HG03097 (cell line): Measurements from ENCODE around the gene GMCL1.
"Not testable (repeated sequence)": the region's sequence is repeated elsewhere in the genome, so short reads cannot be mapped to it uniquely, and the experiment has no call there.

Experiments used
- ATAC-seq: cut with Tn5 transposase; IDR thresholded peaks from one replicate; pipeline ENCODE4 v1.9.1; 2021; ENCODE audit not compliant: unreplicated experiment, low FRiP score

Gene GMCL1

DNA sequence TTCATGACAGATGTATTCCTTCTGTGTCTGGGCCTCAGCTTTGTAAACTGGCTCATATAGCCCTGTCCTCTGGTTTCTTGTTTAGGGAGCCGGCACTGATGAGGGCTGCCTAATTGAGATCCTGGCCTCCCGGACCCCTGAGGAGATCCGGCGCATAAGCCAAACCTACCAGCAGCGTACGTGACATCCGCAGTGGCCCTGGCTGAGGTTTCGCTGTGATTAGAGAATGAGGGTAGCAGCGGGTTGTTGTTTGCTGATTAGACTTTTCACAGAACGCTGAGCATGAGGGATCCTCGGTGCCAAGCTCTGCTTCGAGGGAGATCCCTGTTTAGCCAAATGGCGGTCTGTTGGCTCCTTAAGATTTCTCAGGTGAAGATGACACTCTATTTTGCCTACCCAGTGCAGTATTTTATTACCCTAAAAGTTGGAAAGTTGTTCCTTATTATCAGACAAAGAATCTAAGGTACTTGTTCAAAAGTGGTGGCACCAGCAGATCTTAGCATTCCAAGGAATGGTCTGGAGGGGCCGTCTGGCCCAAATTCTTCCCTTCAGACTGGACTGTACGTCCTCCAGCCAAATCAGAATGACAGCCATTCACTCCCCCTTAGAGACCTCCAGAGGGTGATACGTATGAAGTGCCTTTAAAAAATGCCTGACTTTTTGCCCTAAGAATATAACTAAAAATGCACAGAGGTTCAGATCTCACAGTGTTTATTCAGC, 21.5 kb upstream of the GMCL1 start:
- no peak for ATAC-seq

GRCh38 chr2:69810550-69810949, 18.9 kb upstream of the GMCL1 start:
- ATAC-seq, result no peak

DNA sequence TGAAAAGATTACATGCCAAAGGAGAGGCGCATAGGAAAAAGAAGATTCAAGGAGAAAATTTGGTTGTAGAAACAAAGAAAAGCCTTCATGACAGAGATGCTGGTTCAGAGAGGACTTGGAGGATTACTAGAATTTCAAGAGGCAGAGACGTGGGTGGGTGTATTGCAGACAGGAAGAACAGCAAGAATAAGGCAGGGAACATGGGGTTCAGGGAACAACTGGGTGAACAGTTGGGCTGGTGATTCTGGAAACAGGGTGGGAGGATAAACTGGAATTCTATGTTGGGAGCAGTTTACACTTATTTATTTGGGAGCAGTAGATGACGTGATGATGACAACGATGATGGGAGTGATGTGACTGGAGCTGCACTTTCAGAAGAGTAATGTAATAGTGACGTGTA, 18.4 kb upstream of the GMCL1 start:
- ATAC-seq, result no peak

GRCh38 chr2:69811591-69811990, 17.9 kb upstream of the GMCL1 start:
- ATAC-seq, result no peak

GRCh38 chr2:69815717-69816116, 13.7 kb upstream of the GMCL1 start:
- ATAC-seq, result no peak

DNA sequence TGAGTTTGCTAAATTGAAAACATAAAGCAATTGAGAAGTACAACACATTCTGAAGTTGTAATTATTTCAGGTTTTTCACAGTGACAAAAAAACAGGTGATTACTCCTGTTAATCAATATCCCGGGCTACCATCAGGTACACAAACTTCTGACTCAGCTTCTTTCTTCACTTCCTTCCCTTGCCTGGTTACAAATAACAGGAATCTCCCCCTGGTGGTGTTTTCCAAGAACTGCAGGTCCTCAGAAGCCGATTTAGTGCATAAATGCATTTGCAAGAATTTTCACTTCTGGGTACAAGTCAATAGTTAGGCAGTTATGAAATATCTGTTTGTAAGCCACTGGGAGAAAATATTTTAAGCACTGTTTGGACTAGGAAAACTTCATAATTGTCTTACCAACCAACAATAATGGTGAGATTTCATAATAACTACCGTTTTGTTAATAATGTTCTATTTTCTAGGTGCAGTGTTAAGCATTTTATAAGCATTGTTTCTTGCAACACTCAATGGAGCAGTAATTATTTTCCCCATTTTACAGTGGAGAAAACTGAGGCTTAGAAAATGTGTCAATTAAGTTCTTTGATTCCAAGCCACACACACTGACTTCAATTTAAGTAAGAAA, 12.4 kb upstream of the GMCL1 start:
- ATAC-seq, result peak; percentile 47

DNA sequence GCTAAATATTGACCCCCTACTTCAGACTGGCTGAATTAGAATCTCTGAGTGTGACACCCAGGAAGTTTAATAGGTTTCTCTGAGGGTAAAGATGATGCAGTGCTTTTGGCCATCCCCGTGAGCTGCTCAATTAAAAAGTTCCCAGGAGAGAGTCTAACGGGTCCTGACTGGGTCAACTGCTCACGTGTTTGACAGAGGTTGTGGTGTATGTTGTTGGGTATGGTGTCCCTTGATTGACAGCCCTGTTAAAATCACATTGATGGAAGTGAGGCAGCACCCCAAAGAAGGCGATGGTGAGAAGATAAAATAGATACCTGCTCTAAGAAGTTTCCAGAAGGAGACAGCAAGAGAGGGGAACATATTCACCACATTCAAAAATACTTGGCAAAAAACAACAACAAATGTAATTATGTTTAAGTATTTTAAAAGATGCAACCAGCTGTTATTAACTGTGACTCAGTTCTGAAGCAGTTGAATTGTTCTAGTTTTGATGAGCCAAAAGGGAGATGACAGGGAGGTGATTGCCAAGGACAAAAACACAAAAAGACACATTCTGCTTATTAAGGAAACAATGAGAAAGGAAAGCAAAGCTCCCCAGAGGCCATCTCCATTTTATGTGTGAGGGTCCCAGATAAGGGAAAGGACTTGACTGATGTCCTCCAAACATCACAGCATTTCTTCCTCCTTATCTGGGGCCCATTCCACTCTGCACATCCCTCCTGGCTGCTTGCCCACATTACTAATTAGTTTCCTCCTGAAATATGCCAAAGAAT, 11.5 kb upstream of the GMCL1 start:
- ATAC-seq, result no peak

GRCh38 chr2:69827796-69828540, 1.5 kb upstream of the GMCL1 start:
- no peak for ATAC-seq

GRCh38 chr2:69828938-69829255, 563 bp upstream of the GMCL1 start:
- peak; percentile 2 for ATAC-seq

- ATAC-seq, result peak; percentile 22
These were observed 815 bp downstream of the GMCL1 start for GRCh38 chr2:69830045-69830905.

- not testable (repeated sequence) for ATAC-seq
These were observed 1.4 kb downstream of the GMCL1 start for GRCh38 chr2:69830906-69831241.

DNA sequence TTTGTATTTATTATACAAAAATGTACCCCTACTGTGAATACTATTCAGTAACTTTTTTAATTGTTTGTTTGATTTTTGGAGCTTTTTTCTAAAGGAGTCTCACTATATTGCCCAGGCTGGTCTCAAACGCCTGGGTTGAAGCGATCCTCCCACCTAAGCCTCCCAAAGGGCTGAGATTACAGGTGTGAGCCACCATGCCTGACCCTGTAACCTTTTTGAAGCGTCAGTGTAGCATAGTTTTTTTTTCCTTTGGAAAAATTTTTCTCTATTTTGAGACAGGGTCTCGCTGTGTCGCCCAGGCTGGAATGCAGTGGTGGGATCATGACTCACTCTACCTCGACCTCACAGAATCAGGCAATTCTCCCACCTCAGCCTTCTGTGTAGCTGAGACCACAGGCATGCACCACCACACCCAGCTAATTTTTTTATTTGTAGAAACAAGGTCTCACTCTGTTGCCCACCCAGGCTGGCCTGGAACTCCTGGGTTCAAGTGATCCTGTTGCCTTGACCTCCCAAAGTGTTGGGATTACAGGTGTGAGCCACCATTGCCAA, 2.0 kb downstream of the GMCL1 start:
- no peak for ATAC-seq

DNA sequence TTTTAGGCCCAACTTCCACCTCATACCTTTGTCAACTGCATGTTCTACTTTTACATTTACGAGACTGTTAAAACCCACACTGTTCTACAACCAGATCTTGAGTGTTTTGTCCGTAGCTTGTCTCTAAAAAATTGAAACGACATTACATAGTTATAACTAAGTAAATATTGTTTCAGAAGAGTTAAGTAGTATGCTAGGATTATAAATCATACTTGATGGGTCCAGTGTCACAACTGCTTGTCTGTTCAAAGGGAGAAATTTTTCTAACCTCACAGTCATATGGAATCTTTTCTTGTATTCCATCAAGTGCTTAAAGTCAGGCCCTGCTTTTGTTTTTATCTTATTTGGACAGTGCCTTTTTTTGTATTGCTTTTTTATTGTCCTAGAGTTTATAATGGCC, 4.3 kb downstream of the GMCL1 start:
- no peak for ATAC-seq

GRCh38 chr2:69835666-69836065, 6.2 kb downstream of the GMCL1 start:
- ATAC-seq, result no peak

DNA sequence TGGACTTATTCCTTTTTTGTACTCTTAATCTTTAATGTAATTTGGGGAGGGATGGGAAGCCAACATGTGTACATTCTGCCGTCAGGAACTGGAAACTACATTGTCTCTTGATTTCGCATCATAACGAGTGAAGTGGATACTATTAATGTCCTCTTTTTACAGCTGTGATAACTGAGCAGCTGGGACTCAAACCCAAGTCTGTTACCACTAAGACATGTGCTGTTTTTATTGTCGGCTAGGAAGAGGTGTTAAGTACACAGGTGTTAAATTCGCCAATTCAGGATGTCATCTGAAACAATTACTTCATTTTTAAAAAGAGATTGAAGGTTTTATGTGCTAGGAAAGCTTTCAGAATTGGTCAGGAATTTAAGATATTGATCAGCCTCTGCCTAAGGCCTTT, 6.9 kb downstream of the GMCL1 start:
- no peak for ATAC-seq

GRCh38 chr2:69837533-69837932, 8.1 kb downstream of the GMCL1 start:
- no peak for ATAC-seq

- ATAC-seq, result no peak
These were observed 14.5 kb downstream of the GMCL1 start for GRCh38 chr2:69843993-69844392.

GRCh38 chr2:69844560-69844959, 15.1 kb downstream of the GMCL1 start:
- ATAC-seq, result no peak

DNA sequence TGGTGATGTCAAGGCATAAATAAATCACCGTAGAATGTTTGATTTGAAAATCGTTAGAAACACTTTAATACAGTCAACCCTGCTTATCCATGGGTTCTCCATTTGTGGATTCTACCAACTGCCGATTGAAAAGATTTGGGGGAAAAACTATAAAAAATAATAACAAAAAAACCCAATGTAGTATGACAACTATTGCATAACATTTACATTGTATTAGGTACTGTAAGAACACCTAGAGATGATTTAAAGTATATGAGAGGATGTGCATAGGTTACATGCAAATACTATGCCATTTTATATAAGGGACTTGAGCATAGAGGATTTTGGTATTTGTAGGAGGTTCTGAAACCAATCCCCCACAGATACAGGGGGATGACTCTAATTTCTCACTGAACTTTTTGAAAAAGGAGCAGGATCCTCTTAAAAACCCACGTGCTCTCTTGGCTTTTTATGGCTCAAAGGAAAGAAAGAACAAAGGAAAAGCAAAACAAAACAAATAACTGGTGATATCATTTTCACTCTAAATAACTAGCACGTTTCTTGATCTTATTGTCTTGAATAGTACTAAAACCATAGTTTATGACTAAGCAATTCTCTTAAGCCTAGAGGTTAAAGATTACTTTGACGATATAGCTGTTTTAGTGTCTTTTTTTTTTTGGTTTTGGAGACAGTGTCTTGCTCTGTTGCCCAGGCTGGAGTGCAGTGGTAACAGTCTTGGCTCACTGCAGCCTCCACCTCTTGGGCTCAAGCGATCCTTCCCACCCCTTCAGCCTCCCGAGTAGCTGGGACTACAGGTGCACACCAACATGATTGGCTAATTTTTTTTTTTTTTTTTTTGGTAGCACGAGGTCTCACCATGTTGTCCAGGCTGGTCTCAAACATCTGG, 17.0 kb downstream of the GMCL1 start:
- no peak for ATAC-seq
